DMS114 treated with DMSO at 0.1 percent for 48 hours (cell line): ENCODE data around the gene SLC8A2.
A peak's percentile ranks its signal among the peaks of the same experiment; 100 is the strongest.

ENCODE experiments used
- DNase-seq: peaks from one replicate; lab custom pipeline; 2025; ENCODE audit not compliant: unreplicated experiment; lab: John Stamatoyannopoulos, UW

Gene SLC8A2, protein sequence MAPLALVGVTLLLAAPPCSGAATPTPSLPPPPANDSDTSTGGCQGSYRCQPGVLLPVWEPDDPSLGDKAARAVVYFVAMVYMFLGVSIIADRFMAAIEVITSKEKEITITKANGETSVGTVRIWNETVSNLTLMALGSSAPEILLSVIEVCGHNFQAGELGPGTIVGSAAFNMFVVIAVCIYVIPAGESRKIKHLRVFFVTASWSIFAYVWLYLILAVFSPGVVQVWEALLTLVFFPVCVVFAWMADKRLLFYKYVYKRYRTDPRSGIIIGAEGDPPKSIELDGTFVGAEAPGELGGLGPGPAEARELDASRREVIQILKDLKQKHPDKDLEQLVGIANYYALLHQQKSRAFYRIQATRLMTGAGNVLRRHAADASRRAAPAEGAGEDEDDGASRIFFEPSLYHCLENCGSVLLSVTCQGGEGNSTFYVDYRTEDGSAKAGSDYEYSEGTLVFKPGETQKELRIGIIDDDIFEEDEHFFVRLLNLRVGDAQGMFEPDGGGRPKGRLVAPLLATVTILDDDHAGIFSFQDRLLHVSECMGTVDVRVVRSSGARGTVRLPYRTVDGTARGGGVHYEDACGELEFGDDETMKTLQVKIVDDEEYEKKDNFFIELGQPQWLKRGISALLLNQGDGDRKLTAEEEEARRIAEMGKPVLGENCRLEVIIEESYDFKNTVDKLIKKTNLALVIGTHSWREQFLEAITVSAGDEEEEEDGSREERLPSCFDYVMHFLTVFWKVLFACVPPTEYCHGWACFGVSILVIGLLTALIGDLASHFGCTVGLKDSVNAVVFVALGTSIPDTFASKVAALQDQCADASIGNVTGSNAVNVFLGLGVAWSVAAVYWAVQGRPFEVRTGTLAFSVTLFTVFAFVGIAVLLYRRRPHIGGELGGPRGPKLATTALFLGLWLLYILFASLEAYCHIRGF

GRCh38 chr19:47471733-47472457 lies at the start of gene SLC8A2:
Gene SLC8A2, minus strand, starts transcription at chr19:47471893. Its CDS starts 5,490 bp downstream, at chr19:47466403.
- no peak for DNase-seq

GRCh38 chr19:47520839-47521238 lies 49.1 kb upstream of the SLC8A2 start:
- no peak for DNase-seq

DNA sequence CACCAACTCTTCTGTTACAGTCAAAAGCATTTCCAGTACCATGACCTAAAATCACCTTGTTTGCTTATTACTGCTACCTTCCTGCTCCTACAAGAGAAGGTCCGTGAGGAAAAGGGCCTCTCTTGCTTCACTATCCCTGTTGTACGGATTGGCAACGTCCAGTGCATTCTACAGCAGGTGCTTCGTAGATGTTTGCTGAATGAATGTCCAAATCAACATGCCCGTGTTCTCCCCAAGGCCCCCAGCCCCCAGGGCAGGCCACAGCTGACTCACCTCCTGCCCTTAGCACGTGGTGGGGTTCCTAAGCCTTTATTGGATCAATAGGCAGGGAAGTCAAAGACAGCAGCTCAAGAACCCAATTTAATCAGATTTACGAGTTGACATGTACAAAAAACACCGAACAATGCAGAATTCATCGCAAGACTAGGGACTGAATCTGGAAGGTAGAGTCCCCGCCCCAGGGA lies 48.7 kb upstream of the SLC8A2 start:
- no peak for DNase-seq

DNA sequence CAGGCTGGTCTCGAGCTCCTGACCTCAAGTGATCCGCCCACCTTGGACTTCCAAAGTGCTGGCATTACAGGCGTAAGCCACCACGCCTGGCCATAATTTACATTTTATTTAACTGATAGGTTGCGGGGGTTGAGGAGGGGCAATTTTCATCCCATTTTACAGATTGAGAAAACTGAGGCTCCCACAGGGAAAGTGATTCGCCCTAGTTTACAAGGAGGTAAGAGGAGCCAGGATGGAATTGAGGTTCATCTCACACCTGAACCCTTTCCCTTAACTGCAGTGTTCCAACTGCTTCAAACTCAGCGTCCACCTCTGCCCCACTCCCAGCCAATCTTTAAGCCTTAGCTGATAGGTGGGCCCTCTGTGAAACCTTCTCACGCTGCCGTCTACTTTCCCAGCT lies 47.2 kb upstream of the SLC8A2 start:
- no peak for DNase-seq

DNA sequence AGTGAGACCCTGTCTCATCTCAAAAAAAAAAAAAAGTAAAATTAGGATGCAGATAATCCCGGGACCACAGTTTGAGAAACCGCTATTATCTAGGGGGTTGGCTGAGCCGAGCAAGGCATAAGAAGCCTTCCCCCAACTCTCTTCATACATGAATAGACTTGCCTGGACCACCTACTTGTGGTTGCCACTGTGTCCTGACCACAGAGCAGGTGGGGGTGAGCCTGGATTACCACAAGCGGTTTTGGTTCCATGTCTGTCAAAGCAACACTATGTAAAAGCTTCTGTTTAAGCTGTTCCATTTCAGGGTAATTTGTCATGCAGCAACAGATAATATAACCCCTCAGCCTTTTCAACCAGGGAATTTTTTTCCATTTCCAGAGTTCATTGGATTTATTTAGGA lies 46.4 kb upstream of the SLC8A2 start:
- DNase-seq, result no peak

DNA sequence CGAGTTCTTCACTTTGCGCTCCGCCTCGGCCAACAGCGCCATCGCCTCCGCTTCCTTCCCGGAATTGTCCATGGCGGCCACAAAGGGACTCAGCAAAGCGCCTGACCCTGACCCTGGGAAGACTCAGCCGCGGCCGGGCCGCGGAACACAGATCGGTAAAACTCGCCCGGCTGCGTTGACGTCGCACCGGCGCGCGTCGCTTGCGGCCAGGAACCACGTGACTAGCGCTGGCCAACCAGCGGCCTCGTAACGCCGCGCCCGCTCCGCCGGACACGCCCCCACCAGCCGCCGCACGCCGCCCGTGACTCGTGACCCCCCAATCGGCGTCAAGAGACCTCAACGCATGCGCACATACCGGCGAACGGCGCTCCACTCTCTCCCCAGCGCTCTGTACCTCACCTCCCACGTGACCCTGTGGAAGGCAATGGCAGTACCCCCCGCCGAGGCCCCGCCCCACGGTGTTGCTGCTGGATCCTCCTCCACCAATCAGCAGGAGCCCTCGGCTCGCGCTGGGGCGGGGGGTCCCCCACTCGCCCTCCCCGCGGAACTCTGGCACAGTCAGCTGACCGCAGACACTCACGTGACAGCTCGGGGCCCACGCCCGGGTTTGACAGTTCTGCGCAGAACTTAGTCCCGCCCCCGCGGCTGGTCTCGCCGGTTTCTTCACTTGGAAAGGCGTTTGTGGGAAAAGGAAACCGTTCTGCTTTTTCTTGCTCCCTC lies 43.3 kb upstream of the SLC8A2 start, which contains the start of gene NAPA:
NAPA (minus strand) TSS at position 195 of the 720 bp plus-strand sequence; CDS start at position 72, 123 bp downstream.
- peak; percentile 99 for DNase-seq

- DNase-seq, result no peak
These were observed 42.6 kb upstream of the SLC8A2 start for GRCh38 chr19:47514151-47514868.

- no peak for DNase-seq
These were observed 41.2 kb upstream of the SLC8A2 start for GRCh38 chr19:47512948-47513319.

DNA sequence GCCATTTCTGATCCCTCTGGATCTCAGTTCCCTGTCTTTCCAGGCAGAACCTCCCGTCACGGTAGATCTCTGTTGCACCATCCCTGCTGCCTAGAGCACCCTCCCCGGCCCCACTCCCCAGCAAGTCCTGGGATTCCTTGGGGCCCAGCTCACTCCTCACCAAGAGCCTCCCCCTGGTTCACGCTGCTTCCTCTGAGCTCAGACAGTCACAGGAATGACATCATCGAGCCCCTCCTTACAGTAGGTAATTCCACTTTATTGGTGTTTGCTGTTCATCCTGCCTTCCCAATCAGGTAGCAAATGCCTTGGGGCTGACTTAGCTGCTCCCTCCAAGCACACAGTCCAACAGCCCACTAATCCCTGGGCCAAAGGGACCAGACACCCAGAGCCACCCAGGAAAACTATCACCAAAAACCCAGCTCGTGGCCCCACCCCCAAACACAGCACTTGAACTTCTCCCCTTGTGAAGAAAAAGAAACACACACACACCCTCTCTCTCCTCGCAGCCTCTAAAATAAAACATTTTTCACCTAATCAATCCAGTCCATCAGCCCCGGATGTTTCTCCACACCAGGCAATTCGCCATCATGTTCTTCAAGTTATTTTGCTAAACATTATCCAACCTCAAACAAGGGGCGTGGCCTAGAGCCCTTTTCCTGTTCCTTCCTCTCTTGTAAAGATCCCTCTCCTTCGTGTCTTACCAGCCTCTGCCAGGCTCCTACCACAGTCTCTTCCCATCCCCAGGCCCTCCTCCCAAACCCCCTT lies 40.7 kb upstream of the SLC8A2 start:
- DNase-seq, result no peak

- DNase-seq, result no peak
These were observed 40.0 kb upstream of the SLC8A2 start for GRCh38 chr19:47511681-47512080.

GRCh38 chr19:47511128-47511517 lies 39.4 kb upstream of the SLC8A2 start:
- DNase-seq, result no peak

DNA sequence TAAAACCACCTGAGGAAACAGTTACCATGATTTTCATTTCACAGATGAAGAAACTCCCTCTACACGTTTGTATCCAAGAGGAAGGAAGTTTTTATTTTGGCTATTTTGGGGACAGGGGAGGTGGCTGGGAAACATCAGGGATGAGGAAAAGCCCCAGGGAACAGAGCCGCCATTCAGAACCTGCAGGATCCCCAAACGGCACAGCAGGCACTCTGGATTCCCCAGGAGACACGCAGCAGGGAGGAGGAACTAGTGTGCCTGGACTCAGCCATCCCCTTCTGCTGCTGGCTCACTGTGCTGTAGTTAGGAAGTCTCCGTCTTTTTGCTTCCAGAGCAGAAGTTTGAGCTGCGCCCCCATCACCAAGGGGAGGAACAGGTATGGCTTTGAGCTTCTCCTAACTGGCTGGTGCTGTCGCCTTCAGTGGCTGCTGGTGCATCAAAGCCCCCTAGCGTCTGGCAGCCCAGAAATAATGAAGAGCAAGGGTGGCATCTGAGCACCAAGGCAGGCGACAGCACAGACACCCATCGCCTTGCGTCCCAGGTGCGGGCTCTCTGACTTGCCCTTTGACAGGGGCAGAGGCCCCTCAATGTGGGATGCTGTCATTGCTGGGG lies 38.9 kb upstream of the SLC8A2 start:
- no peak for DNase-seq

- DNase-seq, result no peak
These were observed 38.3 kb upstream of the SLC8A2 start for GRCh38 chr19:47509973-47510372.

DNA sequence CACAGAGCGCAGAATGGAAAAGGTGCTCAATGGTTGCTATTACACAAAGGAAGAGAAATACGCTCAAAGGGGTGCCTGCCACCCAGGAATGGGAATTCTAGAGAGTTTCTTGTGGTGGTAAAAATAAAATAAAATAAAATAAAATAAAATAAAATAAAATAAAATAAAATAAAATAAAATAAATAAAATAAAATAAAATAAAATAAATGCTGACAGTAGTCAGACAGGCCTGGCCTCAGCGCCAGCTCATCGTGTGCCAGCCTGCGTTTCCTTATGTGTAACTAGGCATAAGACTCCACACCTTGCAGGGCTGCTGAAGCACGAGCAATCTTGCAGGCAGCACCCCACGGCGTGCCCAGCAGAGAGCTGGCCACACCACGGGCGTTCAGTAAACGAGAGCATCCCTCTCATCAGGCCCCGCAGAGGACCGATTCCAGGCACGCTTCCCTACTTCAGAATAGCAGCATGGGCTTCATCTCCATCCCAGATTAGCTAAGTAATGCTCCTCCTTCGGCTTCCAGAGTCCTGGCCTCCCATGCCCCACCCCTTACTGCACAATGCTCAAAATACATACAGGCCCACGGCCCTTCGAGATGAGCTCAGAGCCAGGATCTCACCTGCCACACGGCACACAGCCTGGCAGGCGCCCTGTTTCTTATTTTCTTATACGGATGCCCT lies 37.6 kb upstream of the SLC8A2 start:
- no peak for DNase-seq

DNA sequence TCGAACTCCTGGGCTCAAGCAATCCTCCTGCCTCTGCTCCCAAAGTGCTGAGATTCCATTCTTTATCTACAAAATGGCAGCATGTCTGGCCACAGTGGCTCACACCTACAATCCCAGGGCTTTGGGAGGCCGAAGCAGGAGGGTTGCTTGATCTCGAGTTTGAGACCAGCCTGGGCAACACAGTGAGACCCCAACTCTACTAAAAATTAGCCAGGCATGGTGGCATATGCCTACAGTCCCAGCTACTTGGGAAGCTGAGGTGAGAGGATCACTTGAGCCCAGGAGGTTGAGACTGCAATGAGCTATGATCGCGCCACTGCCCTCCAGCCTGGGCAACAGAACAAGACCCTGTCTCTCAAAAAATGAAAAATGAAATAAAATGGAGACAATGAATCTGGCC lies 37.0 kb upstream of the SLC8A2 start:
- no peak for DNase-seq

GRCh38 chr19:47507924-47508553 lies 36.3 kb upstream of the SLC8A2 start:
- DNase-seq, result no peak

- DNase-seq, result no peak
These were observed 35.3 kb upstream of the SLC8A2 start for GRCh38 chr19:47507012-47507411.

DNA sequence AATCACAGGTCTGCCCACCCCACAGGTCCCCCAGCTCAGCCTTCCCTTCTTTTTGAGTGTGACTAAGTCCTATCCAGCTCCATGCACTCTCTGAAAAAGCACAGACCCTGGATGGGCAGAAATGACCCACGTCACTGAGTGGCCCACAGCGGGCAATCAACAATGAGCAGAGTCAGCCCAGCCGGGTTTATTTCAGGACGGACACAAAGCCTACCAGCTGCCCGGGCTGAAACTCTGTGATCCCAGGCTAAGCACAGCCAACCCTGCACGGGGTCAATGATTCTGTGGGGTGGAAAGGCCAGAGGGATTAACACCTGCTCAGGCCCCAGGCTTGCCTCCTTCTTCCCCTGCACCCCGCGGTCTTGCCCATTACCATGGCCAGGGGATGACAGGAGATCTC lies 34.8 kb upstream of the SLC8A2 start:
- DNase-seq, result no peak
